Fibroblast of skin of abdomen (primary cell): ENCODE data around the gene HNRNPAB.
A peak's percentile ranks its signal among the peaks of the same experiment; 100 is the strongest.
"Not testable (repeated sequence)": the region's sequence is repeated elsewhere in the genome, so short reads cannot be mapped to it uniquely, and the experiment has no call there.

Source experiments
- DNase-seq: peaks from one replicate; pipeline ENCODE4 v3.0.0-alpha.2; 2013

Gene HNRNPAB

GRCh38 chr5:178196986-178197385, 7.3 kb upstream of the HNRNPAB start:
- no peak for DNase-seq

GRCh38 chr5:178198151-178198550, 6.2 kb upstream of the HNRNPAB start:
- DNase-seq, result not testable (repeated sequence)

- no peak for DNase-seq
These were observed 5.6 kb upstream of the HNRNPAB start for GRCh38 chr5:178198706-178199105.

GRCh38 chr5:178199581-178200434, 4.5 kb upstream of the HNRNPAB start:
- DNase-seq, result no peak

- peak; percentile 30 for DNase-seq
These were observed 3.0 kb upstream of the HNRNPAB start for GRCh38 chr5:178201221-178201926.

GRCh38 chr5:178201927-178202235, 2.5 kb upstream of the HNRNPAB start:
- no peak for DNase-seq

GRCh38 chr5:178202541-178202940, 1.8 kb upstream of the HNRNPAB start:
- no peak for DNase-seq

GRCh38 chr5:178203670-178204181, 607 bp upstream of the HNRNPAB start:
- DNase-seq, result no peak

- DNase-seq, result peak; percentile 74
These were observed 809 bp downstream of the HNRNPAB start for GRCh38 chr5:178204935-178205748.

GRCh38 chr5:178205749-178206047, 1.4 kb downstream of the HNRNPAB start:
- no peak for DNase-seq

- DNase-seq, result no peak
These were observed 2.1 kb downstream of the HNRNPAB start for GRCh38 chr5:178206166-178207101.

- DNase-seq, result peak; percentile 47
These were observed 3.0 kb downstream of the HNRNPAB start for GRCh38 chr5:178207183-178207916.

GRCh38 chr5:178207917-178208280, 3.6 kb downstream of the HNRNPAB start:
- no peak for DNase-seq

- no peak for DNase-seq
These were observed 4.4 kb downstream of the HNRNPAB start for GRCh38 chr5:178208540-178209227.

- no peak for DNase-seq
These were observed 5.2 kb downstream of the HNRNPAB start for GRCh38 chr5:178209334-178210072.

- no peak for DNase-seq
These were observed 5.8 kb downstream of the HNRNPAB start for GRCh38 chr5:178210073-178210535.

GRCh38 chr5:178210686-178211085, 6.4 kb downstream of the HNRNPAB start:
- no peak for DNase-seq

GRCh38 chr5:178211095-178212048, 7.0 kb downstream of the HNRNPAB start:
- no peak for DNase-seq
